ENCODE results near the gene DCLRE1B.

DNA sequence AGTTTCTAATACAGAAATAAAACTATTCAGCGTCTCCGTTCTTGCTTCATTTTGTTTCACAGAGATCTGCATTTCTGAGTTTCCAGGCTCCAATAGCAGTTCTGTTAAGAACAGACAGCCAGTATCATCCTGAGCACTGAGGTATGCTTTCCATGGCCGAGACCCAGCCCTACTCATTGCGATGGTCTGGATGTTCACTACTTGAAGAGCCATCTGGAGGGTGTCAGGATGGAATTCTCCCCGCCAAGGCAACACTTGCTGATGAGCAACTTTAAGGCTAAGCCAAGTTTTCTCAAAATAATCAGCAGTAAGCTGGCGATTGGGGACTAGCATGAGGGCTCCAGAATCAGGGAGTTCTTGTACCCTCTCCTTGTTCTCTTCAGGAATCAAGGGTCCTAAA is 10.0 kb upstream of the DCLRE1B start:
- no peak for TF ChIP-seq POLR2A (IDR thresholded peaks at IDR 0.05)
- TF ChIP-seq, protein P1, sequence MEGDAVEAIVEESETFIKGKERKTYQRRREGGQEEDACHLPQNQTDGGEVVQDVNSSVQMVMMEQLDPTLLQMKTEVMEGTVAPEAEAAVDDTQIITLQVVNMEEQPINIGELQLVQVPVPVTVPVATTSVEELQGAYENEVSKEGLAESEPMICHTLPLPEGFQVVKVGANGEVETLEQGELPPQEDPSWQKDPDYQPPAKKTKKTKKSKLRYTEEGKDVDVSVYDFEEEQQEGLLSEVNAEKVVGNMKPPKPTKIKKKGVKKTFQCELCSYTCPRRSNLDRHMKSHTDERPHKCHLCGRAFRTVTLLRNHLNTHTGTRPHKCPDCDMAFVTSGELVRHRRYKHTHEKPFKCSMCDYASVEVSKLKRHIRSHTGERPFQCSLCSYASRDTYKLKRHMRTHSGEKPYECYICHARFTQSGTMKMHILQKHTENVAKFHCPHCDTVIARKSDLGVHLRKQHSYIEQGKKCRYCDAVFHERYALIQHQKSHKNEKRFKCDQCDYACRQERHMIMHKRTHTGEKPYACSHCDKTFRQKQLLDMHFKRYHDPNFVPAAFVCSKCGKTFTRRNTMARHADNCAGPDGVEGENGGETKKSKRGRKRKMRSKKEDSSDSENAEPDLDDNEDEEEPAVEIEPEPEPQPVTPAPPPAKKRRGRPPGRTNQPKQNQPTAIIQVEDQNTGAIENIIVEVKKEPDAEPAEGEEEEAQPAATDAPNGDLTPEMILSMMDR (IDR thresholded peaks at IDR 0.05 in 8 of 11, conservative IDR thresholded peaks at IDR 0.05 in 3 of 11), result no peak
- no peak for TF ChIP-seq POLR2AphosphoS5 (IDR thresholded peaks at IDR 0.05)

All from spleen (tissue), 7 donors.